Esophagus muscularis mucosa (tissue), 4 donors: ENCODE measurements around the gene NR2F1-AS1. TPM values are rescaled to one million over a fixed set of nuclear protein-coding genes. Genes with fewer than 3 reads are reported as not detected.
A peak's percentile ranks its signal among the peaks of the same experiment; 100 is the strongest.

ENCODE experiments used
- DNase-seq: peaks from one replicate; pipeline ENCODE4 v3.0.0-alpha.2; 2017; ENCODE audit errors: extremely low spot score
- H3K27ac ChIP-seq, 4 donors: fragments of 200-600 bp; sonication (generic); replicated peaks in 1 of 4; 1 replicate in 3 of 4; 2 replicates in 1 of 4; pipeline ENCODE4 v1.5.1; 2016 to 2019; ENCODE audit warnings: mild to moderate bottlenecking in 1 of 4
- H3K27me3 ChIP-seq, 4 donors: fragments of 200-600 bp; sonication (generic); one replicate each; pipeline versions ENCODE4 v1.5.1 to v1.6.0; 2016 to 2019
- H3K36me3 ChIP-seq, 4 donors: fragments of 200-600 bp; sonication (generic); one replicate each; pipeline ENCODE4 v1.5.1; 2016 to 2019
- H3K4me1 ChIP-seq, 4 donors: fragments of 200-600 bp; sonication (generic); one replicate each; pipeline ENCODE4 v1.5.1; 2016 to 2019
- H3K4me3 ChIP-seq, 4 donors: fragments of 200-600 bp; sonication (generic); 1 replicate in 2 of 4; 2 replicates in 2 of 4; pipeline ENCODE4 v1.5.1; 2016 to 2019; ENCODE audit warnings: mild to moderate bottlenecking in 4 of 4, moderate library complexity in 1 of 4
- H3K9me3 ChIP-seq, 4 donors: fragments of 200-600 bp; sonication (generic); 1 replicate in 3 of 4; 2 replicates in 1 of 4; pipeline ENCODE4 v1.5.1; 2016 to 2019
- EP300 ChIP-seq: sonication (generic); formaldehyde crosslinking; IDR thresholded peaks from one replicate; pipeline ENCODE4 v1.6.1; 2017; ENCODE audit warnings: antibody characterized with exemption
- POLR2A ChIP-seq: fragments of 450-650 bp; IDR thresholded peaks from one replicate; pipeline ENCODE4 v1.6.1; 2017; ENCODE audit warnings: antibody characterized with exemption, moderate library complexity, mild to moderate bottlenecking, low read depth
- POLR2AphosphoS5 ChIP-seq, 2 donors: sonication (generic); formaldehyde crosslinking; IDR thresholded peaks; one replicate each; pipeline ENCODE4 v1.6.1; 2017; ENCODE audit warnings: antibody characterized with exemption in 2 of 2
- WGBS: methylation state at CpG from one replicate; pipeline ENCODE4 v1.1.5; 2018; 5-methylcytosine and 5-hydroxymethylcytosine counted together
- intact Hi-C: fragments of 100-400 bp; cut with DNase I; formaldehyde crosslinking; loops from one replicate; pipeline ENCODE4 v1.15.1; 2023
- total RNA-seq, 4 donors: library from RNA; depleted of rRNA; stranded (reverse); fragments of >200 nt; gene quantifications; one replicate each; pipeline versions ENCODE4 v1.1.0 to v1.2.1, GENCODE V29; 2016
- TF ChIP-seq, protein P1 (sequence below), 3 experiments: fragments of 200-600 bp in 2 of 3; fragments of 450-650 bp in 1 of 3; sonication (generic) in 2 of 3; IDR thresholded peaks; one replicate each; pipeline ENCODE4 v1.5.1; 2017 to 2019; ENCODE audit warnings: antibody characterized with exemption in 3 of 3, mild to moderate bottlenecking in 2 of 3, moderate library complexity in 1 of 3

NR2F1-AS1 gene
- total RNA-seq, 4 donors from 2014 or later, result 8.6 to 22.8 (median 9.5) TPM

DNA sequence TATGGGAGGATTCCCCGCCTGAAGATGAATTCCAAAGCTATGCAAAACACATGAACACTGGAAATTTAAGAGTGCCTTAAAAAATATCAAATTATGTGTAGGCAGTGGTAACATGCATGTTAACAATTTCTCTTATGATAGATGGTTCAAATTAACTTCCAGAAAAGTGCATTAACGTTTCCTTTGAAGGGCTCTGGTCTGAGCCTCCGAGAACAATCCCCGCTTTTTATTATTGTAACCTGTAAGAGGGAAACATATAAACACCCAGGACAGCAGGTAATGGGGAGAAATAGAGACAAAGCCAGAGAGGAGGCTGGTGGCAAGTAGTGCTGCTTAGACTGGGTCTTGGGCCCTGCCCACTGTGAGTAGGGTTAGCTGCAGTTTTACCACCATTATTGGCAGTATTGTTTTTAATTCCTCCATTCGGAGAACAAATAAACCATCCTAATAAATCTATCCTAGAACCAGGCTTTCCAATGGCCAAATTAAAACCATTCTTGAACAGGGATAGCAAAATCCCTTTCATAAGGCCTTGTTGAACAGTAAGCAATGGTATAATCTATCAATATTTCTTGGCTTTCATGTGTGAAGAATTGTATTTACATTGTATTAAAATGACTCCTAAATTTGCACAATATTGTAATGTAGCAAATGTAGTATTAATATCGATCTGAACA is 8.3 kb upstream of the NR2F1-AS1 start:
- Histone ChIP-seq H3K4me3 (peak overlapping the region; percentile 71 to 87 (median 76)), H3K4me1 (peaks cover 11 to 68% (median 60%) of the 10 kb centered on the region in 4 donors), H3K27me3 (peaks cover 0 to 27% (median 0%) of the 10 kb centered on the region in 4 donors), H3K36me3 (peaks cover 0 to 11% (median 5%) of the 10 kb centered on the region in 4 donors), H3K9me3 (no peaks in the 10 kb centered on the region), H3K27ac (peak overlapping the region; percentile 66 to 95 (median 91))
- intact Hi-C loops, result loop anchor here (10.0 kb wide), 1 partner anchor 326 kb away; no protein-coding TSS in a partner anchor
- TF ChIP-seq, protein P1, sequence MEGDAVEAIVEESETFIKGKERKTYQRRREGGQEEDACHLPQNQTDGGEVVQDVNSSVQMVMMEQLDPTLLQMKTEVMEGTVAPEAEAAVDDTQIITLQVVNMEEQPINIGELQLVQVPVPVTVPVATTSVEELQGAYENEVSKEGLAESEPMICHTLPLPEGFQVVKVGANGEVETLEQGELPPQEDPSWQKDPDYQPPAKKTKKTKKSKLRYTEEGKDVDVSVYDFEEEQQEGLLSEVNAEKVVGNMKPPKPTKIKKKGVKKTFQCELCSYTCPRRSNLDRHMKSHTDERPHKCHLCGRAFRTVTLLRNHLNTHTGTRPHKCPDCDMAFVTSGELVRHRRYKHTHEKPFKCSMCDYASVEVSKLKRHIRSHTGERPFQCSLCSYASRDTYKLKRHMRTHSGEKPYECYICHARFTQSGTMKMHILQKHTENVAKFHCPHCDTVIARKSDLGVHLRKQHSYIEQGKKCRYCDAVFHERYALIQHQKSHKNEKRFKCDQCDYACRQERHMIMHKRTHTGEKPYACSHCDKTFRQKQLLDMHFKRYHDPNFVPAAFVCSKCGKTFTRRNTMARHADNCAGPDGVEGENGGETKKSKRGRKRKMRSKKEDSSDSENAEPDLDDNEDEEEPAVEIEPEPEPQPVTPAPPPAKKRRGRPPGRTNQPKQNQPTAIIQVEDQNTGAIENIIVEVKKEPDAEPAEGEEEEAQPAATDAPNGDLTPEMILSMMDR (IDR thresholded peaks at IDR 0.05), result no peak
- TF ChIP-seq EP300 (no peak), POLR2AphosphoS5 (IDR thresholded peaks at IDR 0.05) (no peak), POLR2A (no peak)
- WGBS, result 61% methylated on average over 6 of the region's 6 CpGs
- peak; percentile 64 for DNase-seq

DNA sequence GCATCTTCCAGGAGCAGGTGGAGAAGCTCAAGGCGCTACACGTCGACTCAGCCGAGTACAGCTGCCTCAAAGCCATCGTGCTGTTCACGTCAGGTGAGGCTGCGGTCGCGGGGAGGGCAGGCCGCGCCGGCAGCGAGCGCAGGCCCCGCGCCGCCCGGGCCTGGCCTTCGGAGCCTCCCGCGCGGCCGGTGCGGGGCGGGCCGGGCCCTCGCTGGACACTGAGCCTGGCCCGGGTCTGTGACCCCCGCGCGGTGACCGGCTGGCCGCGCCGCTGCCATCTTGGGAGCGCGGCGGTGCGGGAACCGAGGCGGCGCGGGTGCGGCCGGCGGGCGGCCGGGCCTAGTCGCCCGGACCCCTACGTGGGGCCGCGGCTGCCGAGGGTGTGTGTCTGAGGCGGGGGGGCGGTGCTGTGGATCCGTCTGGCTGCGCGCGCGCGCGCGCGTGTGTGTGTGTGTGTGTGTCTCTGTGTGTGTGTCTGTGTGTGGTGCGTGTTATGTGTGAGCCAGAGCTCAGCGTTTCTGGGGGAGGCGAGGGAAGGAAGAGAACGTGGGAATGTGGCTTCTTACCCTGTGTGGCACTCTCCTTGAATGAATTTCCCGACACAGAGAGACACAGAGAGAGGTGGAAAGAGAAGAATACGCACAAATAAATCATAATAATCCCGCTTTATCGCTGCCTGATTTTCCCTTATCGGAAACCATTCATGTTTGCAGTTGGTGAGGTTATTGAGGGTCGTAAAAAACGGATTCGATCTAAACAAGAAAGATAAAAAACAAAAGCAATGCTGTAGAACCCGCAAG is 7.5 kb upstream of the NR2F1-AS1 start:
- peak overlapping the region; percentile 71 to 87 (median 76) for H3K4me3 ChIP-seq
- WGBS, result 42% methylated on average over 15 of the region's 78 CpGs
- no peaks in the 10 kb centered on the region for H3K9me3 ChIP-seq
- TF ChIP-seq, protein P1 (IDR thresholded peaks at IDR 0.05), result no peak
- TF ChIP-seq POLR2A (no peak), EP300 (no peak)
- peak; percentile 90 for DNase-seq
- intact Hi-C loops, result loop anchor here (10.0 kb wide), 1 partner anchor 326 kb away; no protein-coding TSS in a partner anchor
- peak overlapping the region; percentile 66 to 95 (median 91) for H3K27ac ChIP-seq
- H3K4me1 ChIP-seq, result peaks cover 14 to 68% (median 61%) of the 10 kb centered on the region in 4 donors
- peaks cover 0 to 24% (median 0%) of the 10 kb centered on the region in 4 donors for H3K27me3 ChIP-seq
- H3K36me3 ChIP-seq, result peaks cover 0 to 7% (median 1%) of the 10 kb centered on the region in 4 donors

DNA sequence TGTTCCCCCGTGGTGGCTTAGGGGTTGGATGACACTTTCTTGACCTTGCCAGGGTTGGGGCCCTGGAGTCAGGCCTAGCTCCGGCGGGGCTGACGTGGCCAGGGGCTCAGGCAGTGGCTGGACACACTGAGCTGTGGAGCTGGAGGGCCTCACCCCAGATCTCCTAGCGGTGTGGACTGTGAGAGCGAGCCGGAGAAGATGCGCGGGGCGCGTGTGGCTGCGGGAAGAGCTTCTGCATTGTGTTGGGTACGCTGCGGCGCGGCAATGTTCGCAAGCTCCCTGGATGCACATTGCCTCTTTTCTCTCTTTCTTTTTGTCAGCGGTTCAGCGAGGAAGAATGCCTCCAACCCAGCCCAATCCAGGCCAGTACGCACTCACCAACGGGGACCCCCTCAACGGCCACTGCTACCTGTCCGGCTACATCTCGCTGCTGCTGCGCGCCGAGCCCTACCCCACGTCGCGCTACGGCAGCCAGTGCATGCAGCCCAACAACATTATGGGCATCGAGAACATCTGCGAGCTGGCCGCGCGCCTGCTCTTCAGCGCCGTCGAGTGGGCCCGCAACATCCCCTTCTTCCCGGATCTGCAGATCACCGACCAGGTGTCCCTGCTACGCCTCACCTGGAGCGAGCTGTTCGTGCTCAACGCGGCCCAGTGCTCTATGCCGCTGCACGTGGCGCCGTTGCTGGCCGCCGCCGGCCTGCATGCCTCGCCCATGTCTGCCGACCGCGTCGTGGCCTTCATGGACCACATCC is 6.8 kb upstream of the NR2F1-AS1 start:
- intact Hi-C loops, result loop anchor here (10.0 kb wide), 1 partner anchor 327 kb away; no protein-coding TSS in a partner anchor
- Histone ChIP-seq H3K4me1 (peaks cover 22 to 71% (median 66%) of the 10 kb centered on the region in 4 donors), H3K36me3 (peaks cover 0 to 5% (median 0%) of the 10 kb centered on the region in 4 donors), H3K27ac (peak overlapping the region; percentile 66 to 95 (median 91)), H3K9me3 (no peaks in the 10 kb centered on the region), H3K27me3 (peaks cover 0 to 24% (median 4%) of the 10 kb centered on the region in 4 donors), H3K4me3 (peak overlapping the region; percentile 71 to 87 (median 76))
- DNase-seq, result peak; percentile 91
- TF ChIP-seq POLR2AphosphoS5 (IDR thresholded peaks at IDR 0.05) (no peak), EP300 (no peak), POLR2A (no peak)
- TF ChIP-seq, protein P1 (IDR thresholded peaks at IDR 0.05), result no peak
- 21% methylated on average over 24 of the region's 59 CpGs for WGBS

DNA sequence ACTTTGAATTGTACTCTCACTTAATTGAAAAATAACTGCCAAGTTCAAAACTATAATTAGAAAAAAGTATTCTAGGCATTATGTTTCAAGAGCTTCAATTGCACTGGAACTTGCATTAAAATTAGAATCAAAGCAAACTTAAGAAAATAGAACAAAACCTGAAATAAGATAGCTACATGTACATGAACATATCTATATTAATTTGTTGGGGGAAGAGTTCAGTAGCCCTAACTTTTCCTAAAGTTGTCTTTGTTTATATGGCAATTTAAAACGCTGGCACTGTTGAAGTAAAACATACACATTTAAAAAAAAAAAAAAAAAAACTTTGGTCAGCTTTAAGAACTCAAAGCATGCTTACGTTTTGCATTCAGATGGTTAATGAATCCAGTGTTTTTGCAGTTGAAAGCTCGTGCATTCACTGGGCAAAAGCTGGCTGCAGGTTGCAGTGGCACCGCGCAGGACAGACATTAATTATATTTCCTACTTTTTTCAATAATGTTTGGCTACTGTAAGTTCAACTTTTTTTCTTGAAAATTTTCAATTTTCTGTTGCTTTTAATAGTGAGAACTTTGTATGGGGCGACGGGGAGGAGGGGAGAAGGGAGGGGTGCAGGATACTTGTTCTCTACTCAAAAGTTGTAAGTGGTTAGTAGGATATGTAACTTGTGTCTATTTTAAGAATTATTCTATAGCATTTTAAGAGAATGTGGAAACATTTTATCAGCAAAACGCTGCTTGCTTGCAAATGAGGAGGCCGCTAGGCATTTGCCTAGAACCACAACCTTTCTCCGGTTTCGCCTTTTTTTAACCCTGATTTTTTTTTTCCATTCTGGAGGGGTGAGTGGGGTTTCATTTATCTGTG is 5.9 kb upstream of the NR2F1-AS1 start:
- DNase-seq, result peak; percentile 72
- Histone ChIP-seq H3K4me1 (peaks cover 22 to 77% (median 70%) of the 10 kb centered on the region in 4 donors), H3K27me3 (peaks cover 0 to 26% (median 5%) of the 10 kb centered on the region in 4 donors), H3K27ac (peak overlapping the region; percentile 66 to 95 (median 91)), H3K36me3 (peaks cover 0 to 5% (median 0%) of the 10 kb centered on the region in 4 donors), H3K4me3 (peak overlapping the region; percentile 71 to 87 (median 76)), H3K9me3 (no peaks in the 10 kb centered on the region)
- TF ChIP-seq POLR2AphosphoS5 (IDR thresholded peaks at IDR 0.05) (no peak), EP300 (no peak), POLR2A (no peak)
- TF ChIP-seq, protein P1 (IDR thresholded peaks at IDR 0.05), result no peak
- intact Hi-C loops, result loop anchor here (10.0 kb wide), 1 partner anchor 328 kb away; no protein-coding TSS in a partner anchor
- 30% methylated on average over 11 of the region's 11 CpGs for WGBS
